Endothelial cell of umbilical vein (primary cell): ENCODE data around the gene LRTM2. TPM values are rescaled to one million over a fixed set of nuclear protein-coding genes. Genes with fewer than 3 reads are reported as not detected.

Source experiments
- BruUV-seq: library from RNA; stranded (reverse); fragments of 400-500 nt; replicated peaks from 2 replicates; lab custom pipeline; 2021; lab: Mats Ljungman, UMichigan
- CTCF ChIA-PET: fragments of 300-600, 350-600 bp; sonication (Branson Sonifier 250); formaldehyde crosslinking; loops from one replicate; lab custom pipeline; 2021; ENCODE audit warnings: antibody characterized with exemption, inconsistent platforms; lab: Charles Lee
- POLR2A ChIA-PET: fragments of 300-600, 350-600 bp; sonication (Branson Sonifier 250); formaldehyde crosslinking; loops from one replicate; lab custom pipeline; 2021; ENCODE audit warnings: antibody characterized with exemption, inconsistent platforms; lab: Charles Lee
- DNase-seq: peaks from one replicate; pipeline ENCODE4 v3.0.0-alpha.2; 2011; ENCODE audit warnings: low read depth, low spot score
- FAIRE-seq: peaks from 2 replicates; lab custom pipeline; 2011; peaks lifted over from hg19 to GRCh38; lab: Jason Lieb, UNC
- H2AFZ ChIP-seq: 2 replicates; pipeline ENCODE4 v1.6.0; 2012; ENCODE audit warnings: low read depth, low read length, control low read depth, inconsistent platforms
- H3K27ac ChIP-seq: 2 replicates; pipeline ENCODE4 v1.5.1; 2011; ENCODE audit warnings: low read depth, mild to moderate bottlenecking, control low read depth, low read length, moderate library complexity; ENCODE audit not compliant: insufficient read depth
- H3K27me3 ChIP-seq, 2 experiments: 2 replicates each; pipeline versions ENCODE4 v1.6.0 to v1.6.1; 2011; ENCODE audit warnings: low read length in 2 of 2, mixed read lengths in 1 of 2; ENCODE audit not compliant: control insufficient read depth in 2 of 2, insufficient read depth in 2 of 2
- H3K36me3 ChIP-seq, 2 experiments: 2 replicates in 1 of 2; 3 replicates in 1 of 2; pipeline ENCODE4 v1.5.1; 2011; ENCODE audit warnings: low read length in 2 of 2, mild to moderate bottlenecking in 1 of 2, moderate library complexity in 1 of 2; ENCODE audit not compliant: control insufficient read depth in 2 of 2, insufficient read depth in 2 of 2; ENCODE audit errors: extremely low read depth in 1 of 2
- H3K4me1 ChIP-seq: 3 replicates; pipeline ENCODE4 v1.5.1; 2011; ENCODE audit warnings: mild to moderate bottlenecking, low read length; ENCODE audit not compliant: control insufficient read depth, insufficient read depth; ENCODE audit errors: extremely low read depth
- H3K4me2 ChIP-seq: 2 replicates; pipeline ENCODE4 v1.6.1; 2011; ENCODE audit warnings: low read length, control low read depth, mixed read lengths; ENCODE audit not compliant: insufficient read depth
- H3K4me3 ChIP-seq, 3 experiments: fragments of 200-600 bp in 1 of 3; sonication (generic), shearing (Covaris generic) in 1 of 3; replicated peaks in 1 of 3; 2 replicates each; pipeline ENCODE4 v1.5.1; 2011 to 2016; ENCODE audit warnings: control low read depth in 3 of 3, low read length in 3 of 3, mild to moderate bottlenecking in 2 of 3, inconsistent platforms in 1 of 3, low read depth in 1 of 3, moderate library complexity in 1 of 3; ENCODE audit not compliant: insufficient read depth in 1 of 3
- H3K79me2 ChIP-seq: 2 replicates; pipeline ENCODE4 v1.6.0; 2012; ENCODE audit warnings: low read length, inconsistent platforms; ENCODE audit not compliant: control insufficient read depth, insufficient read depth
- H3K9ac ChIP-seq: replicated peaks from 2 replicates; pipeline ENCODE3; 2011; ENCODE audit warnings: low read length, control low read depth; ENCODE audit not compliant: insufficient read depth; ENCODE audit errors: extremely low read depth
- H3K9me1 ChIP-seq: replicated peaks from 3 replicates; pipeline ENCODE4 v1.6.0; 2011; ENCODE audit warnings: mild to moderate bottlenecking, low read length; ENCODE audit not compliant: control insufficient read depth, insufficient read depth; ENCODE audit errors: extremely low read depth
- H3K9me3 ChIP-seq: replicated peaks from 2 replicates; pipeline ENCODE4 v1.5.1; 2012; ENCODE audit warnings: low read length, inconsistent platforms; ENCODE audit not compliant: control insufficient read depth, insufficient read depth
- H4K20me1 ChIP-seq: replicated peaks from 2 replicates; pipeline ENCODE3; 2011; ENCODE audit warnings: mild to moderate bottlenecking, low read length; ENCODE audit not compliant: control insufficient read depth, insufficient read depth; ENCODE audit errors: extremely low read depth
- CTCF ChIP-seq, 2 donors: IDR thresholded peaks; 1 replicate in 1 of 2; 2 replicates in 1 of 2; pipeline ENCODE4 v1.5.1; 2011; ENCODE audit warnings: low read length in 2 of 2, mild to moderate bottlenecking in 2 of 2, moderate library complexity in 2 of 2, control low read depth in 1 of 2, inconsistent platforms in 1 of 2, low read depth in 1 of 2; ENCODE audit not compliant: insufficient read depth in 1 of 2; ENCODE audit errors: extremely low read depth in 1 of 2
- EZH2 ChIP-seq: IDR thresholded peaks from 2 replicates; pipeline ENCODE4 v1.6.1; 2012; ENCODE audit warnings: borderline replicate concordance, low read depth, mild to moderate bottlenecking, moderate library complexity, low read length, inconsistent platforms; ENCODE audit not compliant: severe bottlenecking
- FOS ChIP-seq: IDR thresholded peaks from 2 replicates; pipeline ENCODE4 v1.6.1; 2011; ENCODE audit warnings: mild to moderate bottlenecking, low read length, moderate library complexity, borderline replicate concordance; ENCODE audit not compliant: insufficient read depth
- GATA2 ChIP-seq: IDR thresholded peaks from 2 replicates; pipeline ENCODE4 v1.7.0; 2011; ENCODE audit warnings: low read depth, mild to moderate bottlenecking, moderate library complexity, mixed read lengths, low read length; ENCODE audit not compliant: insufficient read length, insufficient read depth
- JUN ChIP-seq: IDR thresholded peaks from 2 replicates; pipeline ENCODE4 v1.6.1; 2011; ENCODE audit warnings: borderline replicate concordance, low read depth; ENCODE audit not compliant: insufficient read length, insufficient read depth
- MAX ChIP-seq: IDR thresholded peaks from 2 replicates; pipeline ENCODE4 v1.6.1; 2011; ENCODE audit not compliant: insufficient read depth, insufficient read length
- MYC ChIP-seq: IDR thresholded peaks from one replicate; pipeline ENCODE4 v1.6.1; 2011; ENCODE audit warnings: mild to moderate bottlenecking, low read depth, low read length
- POLR2A ChIP-seq: IDR thresholded peaks from 2 replicates; pipeline ENCODE4 v1.6.1; 2012; ENCODE audit warnings: low read depth, mild to moderate bottlenecking, control low read depth, low read length
- POLR2AphosphoS5 ChIP-seq: IDR thresholded peaks from 2 replicates; pipeline ENCODE4 v1.6.1; 2012; ENCODE audit warnings: low read depth, mild to moderate bottlenecking, control low read depth, low read length, moderate library complexity; ENCODE audit not compliant: insufficient read depth
- dilution Hi-C: fragments of 300-500 bp; cut with MboI; formaldehyde crosslinking; loops from one replicate; pipeline ENCODE4 v1.15.0; 2019; ENCODE audit warnings: low sequenced_read_pairs; ENCODE audit not compliant: extremely low pct_ligation_motif_present
- intact Hi-C: fragments of 100-400 bp; cut with micrococcal nuclease; formaldehyde crosslinking; loops from one replicate; pipeline ENCODE4 v1.10.0; 2022
- polyA plus RNA-seq, 4 experiments: library from polyadenylated mRNA; depleted of rRNA in 3 of 4; stranded (reverse) in 3 of 4; unstranded in 1 of 4; fragments of >200 nt; gene quantifications; 2 replicates each; pipeline versions ENCODE4 v1.2.1 to v1.2.3, GENCODE V29; 2011 to 2012; ENCODE audit warnings: missing spikeins in 1 of 4
- total RNA-seq: library from RNA; stranded (reverse); gene quantifications from 2 replicates; pipeline ENCODE4 v1.2.3, GENCODE V29; 2021

The LRTM2 gene
- total and polyA plus RNA-seq, 2 donors (not counting 3 experiments of a cell fraction or from before 2014, with no cell fraction given): not detected

GRCh38 chr12:1877169-1877878 lies 57.0 kb downstream of the LRTM2 start:
- no TSS peak for BruUV-seq
- H3K4me1 ChIP-seq: no peaks in the 10 kb centered on the region
- no peak overlapping the region for H3K4me3 ChIP-seq
- no peak overlapping the region for H3K9ac ChIP-seq
- dilution Hi-C loops (no loop called here), intact Hi-C loops (no loop called here)
- H3K27me3 ChIP-seq: peaks cover 0 to 5% of the 10 kb centered on the region in 2 experiments
- TF ChIP-seq GATA2 (no peak), POLR2A (no peak), POLR2AphosphoS5 (no peak), MYC (no peak), CTCF (IDR thresholded peaks at IDR 0.05; ENCODE audit: extremely low read depth in 1 of 2, insufficient read depth in 1 of 2, low read depth in 1 of 2, low read length in 2 of 2) (no peak), FOS (no peak), JUN (no peak), MAX (no peak), EZH2 (no peak)
- H3K4me2 ChIP-seq: no peak overlapping the region
- POLR2A ChIA-PET: no interaction called here
- no peaks in the 10 kb centered on the region for H3K9me3 ChIP-seq
- DNase-seq (no peak), FAIRE-seq (no peak)
- H2AFZ ChIP-seq: no peak overlapping the region
- H4K20me1 ChIP-seq: no peaks in the 10 kb centered on the region
- H3K27ac ChIP-seq: no peak overlapping the region
- H3K9me1 ChIP-seq: no peaks in the 10 kb centered on the region
- H3K79me2 ChIP-seq: no peaks in the 10 kb centered on the region
- no peaks in the 10 kb centered on the region for H3K36me3 ChIP-seq
- CTCF ChIA-PET: no interaction called here
